Measurements from ENCODE around the gene TBR1.

DNA sequence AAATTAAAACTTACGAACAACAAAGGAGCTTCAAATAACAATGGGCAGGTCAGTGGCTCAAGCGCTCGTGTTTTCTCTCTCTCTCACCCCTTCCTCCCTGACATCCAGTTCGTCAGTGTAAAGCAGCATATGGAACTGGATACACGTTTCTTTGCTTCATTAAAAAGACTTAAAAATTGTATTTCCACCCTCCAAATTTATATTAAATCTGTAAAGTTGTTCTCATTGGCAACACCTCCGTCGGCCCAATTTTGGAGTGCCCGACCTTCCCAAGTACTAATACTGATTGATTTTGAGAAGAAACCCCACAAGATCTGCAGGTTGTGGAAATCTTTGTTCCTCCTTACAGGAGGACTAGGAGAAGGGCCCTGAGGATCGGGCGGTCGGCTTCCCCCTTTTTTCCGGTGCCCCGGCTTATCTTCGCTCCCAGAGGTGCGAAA, 2.2 kb downstream of the TBR1 start:
- TF ChIP-seq, protein P1, sequence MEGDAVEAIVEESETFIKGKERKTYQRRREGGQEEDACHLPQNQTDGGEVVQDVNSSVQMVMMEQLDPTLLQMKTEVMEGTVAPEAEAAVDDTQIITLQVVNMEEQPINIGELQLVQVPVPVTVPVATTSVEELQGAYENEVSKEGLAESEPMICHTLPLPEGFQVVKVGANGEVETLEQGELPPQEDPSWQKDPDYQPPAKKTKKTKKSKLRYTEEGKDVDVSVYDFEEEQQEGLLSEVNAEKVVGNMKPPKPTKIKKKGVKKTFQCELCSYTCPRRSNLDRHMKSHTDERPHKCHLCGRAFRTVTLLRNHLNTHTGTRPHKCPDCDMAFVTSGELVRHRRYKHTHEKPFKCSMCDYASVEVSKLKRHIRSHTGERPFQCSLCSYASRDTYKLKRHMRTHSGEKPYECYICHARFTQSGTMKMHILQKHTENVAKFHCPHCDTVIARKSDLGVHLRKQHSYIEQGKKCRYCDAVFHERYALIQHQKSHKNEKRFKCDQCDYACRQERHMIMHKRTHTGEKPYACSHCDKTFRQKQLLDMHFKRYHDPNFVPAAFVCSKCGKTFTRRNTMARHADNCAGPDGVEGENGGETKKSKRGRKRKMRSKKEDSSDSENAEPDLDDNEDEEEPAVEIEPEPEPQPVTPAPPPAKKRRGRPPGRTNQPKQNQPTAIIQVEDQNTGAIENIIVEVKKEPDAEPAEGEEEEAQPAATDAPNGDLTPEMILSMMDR (IDR thresholded peaks at IDR 0.05): no peak
- TF ChIP-seq POLR2A (IDR thresholded peaks at IDR 0.05): no peak

Data from Peyer's patch (tissue), 4 donors.